Measurements from ENCODE around the gene PLAC9. TPM values are rescaled to one million over a fixed set of nuclear protein-coding genes. Genes with fewer than 3 reads are reported as not detected.

Gene PLAC9
- total RNA-seq, 1 donor from 2014 or later = not detected

GRCh38 chr10:80182986-80183385 is 50.5 kb downstream of the PLAC9 start:
- intact Hi-C loops (cut with micrococcal nuclease) = no loop called here
- ChIA-PET CTCF (no interaction called here), POLR2A (no interaction called here)
- peaks cover 33% of the 10 kb centered on the region for H3K36me3 Mint-ChIP-seq (ENCODE audit: low read depth)
- no peaks in the 10 kb centered on the region for H3K9me3 Mint-ChIP-seq
- no peak overlapping the region for H3K27ac Mint-ChIP-seq
- ATAC-seq (ENCODE audit: low read depth) (no peak), DNase-seq (no peak)
- no peak for TF ChIP-seq CTCF (IDR thresholded peaks at IDR 0.05)
- H3K4me1 Mint-ChIP-seq = peaks cover 66% of the 10 kb centered on the region
- no peak overlapping the region for H3K4me3 Mint-ChIP-seq
- no peaks in the 10 kb centered on the region for H3K27me3 Mint-ChIP-seq

GRCh38 chr10:80183436-80183835 is 50.9 kb downstream of the PLAC9 start:
- CTCF ChIA-PET = no interaction called here
- Mint-ChIP-seq H3K9me3 (no peaks in the 10 kb centered on the region), H3K4me3 (no peak overlapping the region), H3K27me3 (no peaks in the 10 kb centered on the region), H3K4me1 (peaks cover 67% of the 10 kb centered on the region), H3K27ac (no peak overlapping the region), H3K36me3 (ENCODE audit: low read depth) (peaks cover 33% of the 10 kb centered on the region)
- no peak for TF ChIP-seq CTCF (IDR thresholded peaks at IDR 0.05)
- DNase-seq = no peak
- no peak for ATAC-seq (ENCODE audit: low read depth)
- intact Hi-C loops (cut with micrococcal nuclease) = no loop called here
- POLR2A ChIA-PET = no interaction called here

- DNase-seq = no peak
- CTCF ChIA-PET = no interaction called here
- H3K27ac Mint-ChIP-seq = no peak overlapping the region
- H3K4me1 Mint-ChIP-seq = peaks cover 67% of the 10 kb centered on the region
- H3K4me3 Mint-ChIP-seq = no peak overlapping the region
- no peak for ATAC-seq (ENCODE audit: low read depth)
- TF ChIP-seq CTCF (IDR thresholded peaks at IDR 0.05) = no peak
- peaks cover 31% of the 10 kb centered on the region for H3K36me3 Mint-ChIP-seq (ENCODE audit: low read depth)
- POLR2A ChIA-PET = interaction anchor here (2.0 kb wide), 1 partner anchor 12 kb away, joined by 5 read pairs; no protein-coding TSS in a partner anchor
- no peaks in the 10 kb centered on the region for H3K27me3 Mint-ChIP-seq
- intact Hi-C loops (cut with micrococcal nuclease) = no loop called here
- no peaks in the 10 kb centered on the region for H3K9me3 Mint-ChIP-seq
Observed at GRCh38 chr10:80184291-80184690, 51.8 kb downstream of the PLAC9 start.

DNA sequence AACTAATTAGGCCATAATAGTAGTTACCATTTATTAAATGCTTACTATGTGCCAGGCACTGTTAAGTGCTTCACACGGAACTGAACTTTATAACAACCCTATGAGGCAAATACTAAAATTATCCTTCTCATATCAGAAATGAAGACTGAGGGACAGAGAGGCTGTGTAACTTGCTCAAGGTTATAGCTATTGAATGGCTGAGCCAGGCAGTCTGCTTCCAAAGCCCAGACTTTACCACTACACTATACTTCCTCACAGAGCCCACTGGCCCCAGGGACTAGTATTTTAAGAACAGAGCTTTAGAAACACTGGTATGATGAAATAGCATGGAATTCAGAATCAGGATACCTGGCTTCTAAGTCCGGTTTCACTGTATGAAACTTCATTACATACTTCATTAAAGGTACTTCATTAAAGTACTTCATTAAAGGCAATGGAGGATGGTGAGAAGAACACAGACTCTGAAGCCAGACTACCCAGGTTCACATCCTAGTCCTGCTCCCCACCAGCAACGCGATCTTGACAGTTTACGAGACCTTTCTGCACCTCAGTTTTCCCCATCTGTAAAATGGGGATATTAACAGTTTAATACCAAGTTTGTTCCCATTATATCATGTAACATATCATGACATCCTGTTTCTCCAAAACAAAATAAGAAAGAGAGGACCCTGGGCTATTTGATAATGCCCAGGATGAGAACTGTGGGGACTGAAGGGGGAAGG is 53.2 kb downstream of the PLAC9 start:
- H3K4me1 Mint-ChIP-seq = peaks cover 73% of the 10 kb centered on the region
- POLR2A ChIA-PET = interaction anchor here (0.5 to 2.0 kb wide), 6 partner anchors 9 to 136 kb away, joined by 3 to 10 read pairs (median 4); partner anchors contain the start of gene ANXA11
- intact Hi-C loops (cut with micrococcal nuclease) = loop anchor here (2.0 to 5.0 kb wide), 4 partner anchors 17 to 248 kb away; partner anchors contain the start of gene TMEM254
- DNase-seq (no peak), ATAC-seq (ENCODE audit: low read depth) (no peak)
- H3K36me3 Mint-ChIP-seq (ENCODE audit: low read depth) = peaks cover 30% of the 10 kb centered on the region
- TF ChIP-seq CTCF (IDR thresholded peaks at IDR 0.05) = no peak
- CTCF ChIA-PET = interaction anchor here (0.8 kb wide), 1 partner anchor 18 kb away, joined by 4 read pairs; no protein-coding TSS in a partner anchor
- H3K27me3 Mint-ChIP-seq = no peaks in the 10 kb centered on the region
- H3K9me3 Mint-ChIP-seq = no peaks in the 10 kb centered on the region
- H3K4me3 Mint-ChIP-seq = no peak overlapping the region
- peak overlapping the region; percentile 91 for H3K27ac Mint-ChIP-seq

DNA sequence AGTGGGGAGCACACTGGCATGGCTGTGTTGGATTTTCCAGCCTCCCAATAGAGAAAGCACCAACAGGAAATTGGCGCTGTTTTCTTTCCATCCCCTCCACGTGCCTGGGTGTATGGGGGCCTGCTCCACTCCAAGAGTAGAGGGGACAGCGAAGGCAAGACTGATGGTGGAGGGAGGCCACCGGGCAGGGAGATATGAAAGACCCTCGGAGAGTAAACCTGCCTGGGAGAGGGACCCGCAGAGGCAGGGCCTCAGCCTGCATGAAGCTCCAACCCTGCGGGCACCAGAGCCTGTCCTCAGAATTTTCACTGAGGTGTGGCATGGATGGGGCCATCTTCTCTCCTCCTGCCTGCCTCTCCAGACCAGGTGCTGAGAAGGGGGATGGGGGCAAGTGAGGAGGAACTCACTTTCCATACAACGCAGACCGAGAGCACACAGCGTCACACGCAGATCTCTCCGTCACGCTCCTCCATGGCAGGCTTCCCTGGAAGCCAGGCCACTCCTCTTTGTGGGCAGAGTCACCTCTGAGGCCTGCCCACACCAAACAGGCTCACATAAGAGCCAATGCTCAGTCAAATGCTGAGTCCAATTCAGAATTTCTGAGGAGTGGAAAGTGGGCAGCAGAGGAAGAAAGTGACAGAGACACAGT is 54.0 kb downstream of the PLAC9 start:
- no peak for ATAC-seq (ENCODE audit: low read depth)
- no peak for DNase-seq
- Mint-ChIP-seq H3K4me3 (no peak overlapping the region), H3K27me3 (no peaks in the 10 kb centered on the region), H3K4me1 (peaks cover 77% of the 10 kb centered on the region), H3K9me3 (no peaks in the 10 kb centered on the region), H3K27ac (peak overlapping the region; percentile 91), H3K36me3 (ENCODE audit: low read depth) (peaks cover 30% of the 10 kb centered on the region)
- ChIA-PET POLR2A (interaction anchor here (0.5 to 2.3 kb wide), 7 partner anchors 11 to 137 kb away, joined by 4 to 40 read pairs (median 10); partner anchors contain the start of genes ANXA11 and TMEM254), CTCF (interaction anchor here (1.8 to 2.4 kb wide), 2 partner anchors 36 to 43 kb away, joined by 9 to 11 read pairs; no protein-coding TSS in a partner anchor)
- intact Hi-C loops (cut with micrococcal nuclease) = loop anchor here (1.0 to 5.0 kb wide), 6 partner anchors 10 to 249 kb away; partner anchors contain the start of genes ANXA11 and TMEM254
- no peak for TF ChIP-seq CTCF (IDR thresholded peaks at IDR 0.05)

All from activated B cell treated with CpG ODN at 0.5 μM for 24 hours (primary cell).